Measurements from ENCODE around the gene PCYT2. TPM values are rescaled to one million over a fixed set of nuclear protein-coding genes. Genes with fewer than 3 reads are reported as not detected.
"Not testable (repeated sequence)": the region's sequence is repeated elsewhere in the genome, so short reads cannot be mapped to it uniquely, and the experiment has no call there.

The PCYT2 gene
- total RNA-seq, 4 donors from 2014 or later, result 37.2 to 424 (median 77.1) TPM

DNA sequence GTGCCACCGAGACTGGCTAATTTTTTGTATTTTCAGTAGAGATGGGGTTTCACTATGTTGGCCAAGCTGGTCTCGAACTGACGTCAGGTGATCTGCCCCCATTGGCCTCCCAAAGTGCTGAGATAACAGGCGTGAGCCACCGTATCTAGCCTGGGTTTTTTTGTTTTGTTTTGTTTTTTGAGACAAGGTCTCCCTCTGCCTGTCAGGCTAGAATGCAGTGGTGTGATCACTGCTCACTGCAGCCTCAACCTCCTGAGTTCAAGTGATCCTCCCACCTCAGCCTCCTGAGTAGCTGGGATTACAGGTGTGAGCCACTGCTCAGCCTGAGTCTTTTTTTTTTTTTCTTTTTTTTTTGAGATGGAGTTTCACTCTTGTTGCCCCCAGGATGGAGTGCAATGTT is 42.2 kb upstream of the PCYT2 start:
- in situ Hi-C loops (cut with MboI; ENCODE audit: low pct_ligation_motif_present in 1 of 4, low pct_unique_long_range_greater_than_20kb in 1 of 4, low sequenced_read_pairs in 3 of 4), result loop anchor here in 1 of 4 donors (25.0 kb wide), 1 partner anchor 209 kb away; no protein-coding TSS in a partner anchor
- H3K4me3 ChIP-seq, result not testable (repeated sequence)
- WGBS, 2 donors (ENCODE audit: low coverage in 1 of 2), result 62 to 71% methylated on average over 3 to 5 of the region's 5 CpGs

GRCh38 chr17:81952792-81953228 is 41.6 kb upstream of the PCYT2 start:
- H3K27ac ChIP-seq, result no peak overlapping the region
- TF ChIP-seq POLR2A (IDR thresholded peaks at IDR 0.05), result no peak
- TF ChIP-seq EP300 (IDR thresholded peaks at IDR 0.05; ENCODE audit: low read depth), result no peak
- TF ChIP-seq, protein P1, sequence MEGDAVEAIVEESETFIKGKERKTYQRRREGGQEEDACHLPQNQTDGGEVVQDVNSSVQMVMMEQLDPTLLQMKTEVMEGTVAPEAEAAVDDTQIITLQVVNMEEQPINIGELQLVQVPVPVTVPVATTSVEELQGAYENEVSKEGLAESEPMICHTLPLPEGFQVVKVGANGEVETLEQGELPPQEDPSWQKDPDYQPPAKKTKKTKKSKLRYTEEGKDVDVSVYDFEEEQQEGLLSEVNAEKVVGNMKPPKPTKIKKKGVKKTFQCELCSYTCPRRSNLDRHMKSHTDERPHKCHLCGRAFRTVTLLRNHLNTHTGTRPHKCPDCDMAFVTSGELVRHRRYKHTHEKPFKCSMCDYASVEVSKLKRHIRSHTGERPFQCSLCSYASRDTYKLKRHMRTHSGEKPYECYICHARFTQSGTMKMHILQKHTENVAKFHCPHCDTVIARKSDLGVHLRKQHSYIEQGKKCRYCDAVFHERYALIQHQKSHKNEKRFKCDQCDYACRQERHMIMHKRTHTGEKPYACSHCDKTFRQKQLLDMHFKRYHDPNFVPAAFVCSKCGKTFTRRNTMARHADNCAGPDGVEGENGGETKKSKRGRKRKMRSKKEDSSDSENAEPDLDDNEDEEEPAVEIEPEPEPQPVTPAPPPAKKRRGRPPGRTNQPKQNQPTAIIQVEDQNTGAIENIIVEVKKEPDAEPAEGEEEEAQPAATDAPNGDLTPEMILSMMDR (IDR thresholded peaks at IDR 0.05), result no peak
- TF ChIP-seq POLR2AphosphoS5 (IDR thresholded peaks at IDR 0.05), result no peak
- DNase-seq, result no peak
- H3K4me3 ChIP-seq, result no peak overlapping the region
- in situ Hi-C loops (cut with MboI; ENCODE audit: low pct_ligation_motif_present in 1 of 4, low pct_unique_long_range_greater_than_20kb in 1 of 4, low sequenced_read_pairs in 3 of 4) (loop anchor here in 1 of 4 donors (25.0 kb wide), 1 partner anchor 209 kb away; no protein-coding TSS in a partner anchor), intact Hi-C loops (cut with DNase I; ENCODE audit: low total_unique reads) (no loop called here)
- peaks cover 13% of the 10 kb centered on the region for H3K27me3 ChIP-seq
- H3K4me1 ChIP-seq, result no peaks in the 10 kb centered on the region
- H3K36me3 ChIP-seq, result no peaks in the 10 kb centered on the region
- WGBS, 2 donors (ENCODE audit: low coverage in 1 of 2), result 74% methylated on average over 15 of the region's 16 CpGs; no CpG with 5 or more reads in 1 of the 2 donors
- no peaks in the 10 kb centered on the region for H3K9me3 ChIP-seq

More for the DNA sequence above, 42.2 kb upstream of the PCYT2 start:
- DNase-seq; H3K27ac ChIP-seq; intact Hi-C loops (cut with DNase I; ENCODE audit: low total_unique reads); H3K36me3 ChIP-seq; H3K9me3 ChIP-seq; H3K4me1 ChIP-seq: not testable (repeated sequence)
- TF ChIP-seq, protein P1 (IDR thresholded peaks at IDR 0.05), result peak in 1 of 5 experiments; percentile 13
- H3K27me3 ChIP-seq, result peaks cover 20% of the 10 kb centered on the region

DNA sequence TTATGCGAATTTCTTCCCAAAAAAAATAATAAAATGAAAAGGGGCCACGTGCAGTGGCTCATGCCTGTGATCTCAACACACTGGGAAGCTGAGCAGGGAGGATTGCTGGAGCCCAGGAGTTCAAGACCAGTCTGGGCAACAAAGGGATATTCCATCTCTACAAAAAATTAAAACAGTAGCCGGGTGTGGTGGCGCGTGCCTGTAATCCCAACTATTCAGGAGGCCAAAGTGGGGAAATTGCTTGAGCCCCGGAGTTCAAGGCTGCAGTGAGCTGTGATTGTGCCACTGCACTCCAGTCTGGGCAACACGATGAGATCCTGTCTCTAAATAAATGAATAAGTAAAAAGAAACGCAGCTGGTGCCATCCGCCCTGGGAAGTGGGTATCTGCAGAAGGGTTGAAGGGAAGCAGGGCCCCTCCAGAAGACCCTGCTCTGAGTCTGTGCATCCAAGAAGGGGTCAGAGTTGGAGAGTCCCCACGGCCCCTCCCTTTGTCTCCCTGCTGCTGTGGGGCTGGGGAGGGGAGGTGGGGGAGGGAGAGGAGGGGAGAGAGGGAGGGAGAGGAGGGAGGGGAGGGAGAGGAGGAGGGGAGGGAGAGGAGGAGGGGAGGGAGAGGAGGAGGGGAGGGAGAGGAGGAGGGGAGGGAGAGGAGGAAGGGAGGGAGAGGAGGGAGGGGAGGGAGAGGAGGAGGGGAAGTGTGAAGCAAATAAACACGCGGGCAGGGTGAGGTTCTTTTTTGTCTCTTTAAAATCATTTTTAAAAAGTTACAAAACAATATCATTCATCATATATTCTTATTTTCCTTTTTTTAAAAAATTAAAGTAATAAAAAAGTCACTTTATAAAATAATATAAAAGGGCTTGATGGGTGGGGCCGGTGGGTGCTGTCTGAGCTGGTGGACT is 40.8 kb upstream of the PCYT2 start:
- DNase-seq, result no peak
- H3K27ac ChIP-seq, result no peak overlapping the region
- in situ Hi-C loops (cut with MboI; ENCODE audit: low pct_ligation_motif_present in 1 of 4, low pct_unique_long_range_greater_than_20kb in 1 of 4, low sequenced_read_pairs in 3 of 4) (loop anchor here in 1 of 4 donors (25.0 kb wide), 1 partner anchor 210 kb away; no protein-coding TSS in a partner anchor), intact Hi-C loops (cut with DNase I; ENCODE audit: low total_unique reads) (no loop called here)
- H3K9me3 ChIP-seq, result no peaks in the 10 kb centered on the region
- H3K4me1 ChIP-seq, result no peaks in the 10 kb centered on the region
- 35 to 48% methylated on average over 5 to 13 of the region's 13 CpGs for WGBS, 2 donors (ENCODE audit: low coverage in 1 of 2)
- TF ChIP-seq POLR2A (IDR thresholded peaks at IDR 0.05), result no peak
- no peak for TF ChIP-seq POLR2AphosphoS5 (IDR thresholded peaks at IDR 0.05)
- TF ChIP-seq, protein P1 (IDR thresholded peaks at IDR 0.05), result no peak
- no peak for TF ChIP-seq EP300 (IDR thresholded peaks at IDR 0.05; ENCODE audit: low read depth)
- H3K27me3 ChIP-seq, result peaks cover 6% of the 10 kb centered on the region
- H3K4me3 ChIP-seq, result no peak overlapping the region
- H3K36me3 ChIP-seq, result no peaks in the 10 kb centered on the region

DNA sequence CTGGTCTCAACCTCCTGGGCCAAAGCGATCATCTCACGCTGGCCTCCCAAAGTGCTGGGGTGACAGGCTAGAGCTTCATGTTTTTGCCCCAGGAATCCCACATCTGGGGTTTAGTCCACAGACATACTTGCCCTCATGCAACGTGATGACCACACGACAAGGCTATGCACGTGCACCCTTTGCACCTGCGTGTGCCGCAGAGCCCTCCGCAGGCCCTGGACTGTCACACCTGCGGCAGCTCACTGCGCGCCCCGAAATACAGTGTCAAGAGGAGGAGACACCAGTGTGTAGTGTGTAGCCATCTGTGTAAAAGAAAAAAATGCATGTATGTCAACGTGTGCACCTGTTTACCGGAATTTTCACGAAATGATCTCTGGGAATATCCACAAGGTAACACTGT is 39.3 kb upstream of the PCYT2 start:
- in situ Hi-C loops (cut with MboI; ENCODE audit: low pct_ligation_motif_present in 1 of 4, low pct_unique_long_range_greater_than_20kb in 1 of 4, low sequenced_read_pairs in 3 of 4) (loop anchor here in 1 of 4 donors (25.0 kb wide), 1 partner anchor 212 kb away; no protein-coding TSS in a partner anchor), intact Hi-C loops (cut with DNase I; ENCODE audit: low total_unique reads) (no loop called here)
- DNase-seq, result no peak
- no peaks in the 10 kb centered on the region for H3K4me1 ChIP-seq
- 69 to 79% methylated on average over 7 to 15 of the region's 15 CpGs for WGBS, 2 donors (ENCODE audit: low coverage in 1 of 2)
- H3K9me3 ChIP-seq, result no peaks in the 10 kb centered on the region
- no peaks in the 10 kb centered on the region for H3K27me3 ChIP-seq
- no peaks in the 10 kb centered on the region for H3K36me3 ChIP-seq
- no peak overlapping the region for H3K27ac ChIP-seq
- no peak overlapping the region for H3K4me3 ChIP-seq
- no peak for TF ChIP-seq POLR2AphosphoS5 (IDR thresholded peaks at IDR 0.05)
- no peak for TF ChIP-seq POLR2A (IDR thresholded peaks at IDR 0.05)
- no peak for TF ChIP-seq EP300 (IDR thresholded peaks at IDR 0.05; ENCODE audit: low read depth)
- TF ChIP-seq, protein P1 (IDR thresholded peaks at IDR 0.05), result no peak
